Measurements from ENCODE around the gene ZNF784.
A peak's percentile ranks its signal among the peaks of the same experiment; 100 is the strongest.

Gene ZNF784

GRCh38 chr19:55599468-55599841 lies 24.9 kb downstream of the ZNF784 start, which contains the start of gene FIZ1:
TSS of gene FIZ1 (minus strand) at chr19:55599517. CDS start at chr19:55597865, 1,652 bp downstream.
- peak within 1 kb of the TSS; percentile 87 for H3K4me3 ChIP-seq (ENCODE audit: control insufficient read depth, low read depth, low read length)
- no peak for TF ChIP-seq CTCF (conservative IDR thresholded peaks at IDR 0.05; ENCODE audit: control insufficient read depth, insufficient read depth, low read depth, low read length)
- DNase-seq (ENCODE audit: low read depth) = peak; percentile 97

- peak overlapping the region; percentile 87 for H3K4me3 ChIP-seq (ENCODE audit: control insufficient read depth, low read depth, low read length)
- DNase-seq (ENCODE audit: low read depth) = peak; percentile 97
- no peak for TF ChIP-seq CTCF (conservative IDR thresholded peaks at IDR 0.05; ENCODE audit: control insufficient read depth, insufficient read depth, low read depth, low read length)
Measured at GRCh38 chr19:55598719-55599467, 25.5 kb downstream of the ZNF784 start.

GRCh38 chr19:55598034-55598433 lies 26.3 kb downstream of the ZNF784 start:
- no peak overlapping the region for H3K4me3 ChIP-seq (ENCODE audit: control insufficient read depth, low read depth, low read length)
- DNase-seq (ENCODE audit: low read depth) = peak; percentile 50
- TF ChIP-seq CTCF (conservative IDR thresholded peaks at IDR 0.05; ENCODE audit: control insufficient read depth, insufficient read depth, low read depth, low read length) = no peak

- TF ChIP-seq CTCF (conservative IDR thresholded peaks at IDR 0.05; ENCODE audit: control insufficient read depth, insufficient read depth, low read depth, low read length) = no peak
- DNase-seq (ENCODE audit: low read depth) = no peak
- H3K4me3 ChIP-seq (ENCODE audit: control insufficient read depth, low read depth, low read length) = no peak overlapping the region
Measured at GRCh38 chr19:55597501-55597921, 26.9 kb downstream of the ZNF784 start.

- no peak overlapping the region for H3K4me3 ChIP-seq (ENCODE audit: control insufficient read depth, low read depth, low read length)
- TF ChIP-seq CTCF (conservative IDR thresholded peaks at IDR 0.05; ENCODE audit: control insufficient read depth, insufficient read depth, low read depth, low read length) = no peak
- DNase-seq (ENCODE audit: low read depth) = no peak
Measured at GRCh38 chr19:55596304-55596703, 28.1 kb downstream of the ZNF784 start.

- no peak for DNase-seq (ENCODE audit: low read depth)
- no peak overlapping the region for H3K4me3 ChIP-seq (ENCODE audit: control insufficient read depth, low read depth, low read length)
- no peak for TF ChIP-seq CTCF (conservative IDR thresholded peaks at IDR 0.05; ENCODE audit: control insufficient read depth, insufficient read depth, low read depth, low read length)
Measured at GRCh38 chr19:55594996-55595545, 29.3 kb downstream of the ZNF784 start.

Data from fibroblast of mammary gland (primary cell).